HG03439 (cell line): ENCODE results near the gene UNC5CL.
"Not testable (repeated sequence)": the region's sequence is repeated elsewhere in the genome, so short reads cannot be mapped to it uniquely, and the experiment has no call there.

ENCODE experiments used
- ATAC-seq: cut with Tn5 transposase; IDR thresholded peaks from one replicate; pipeline ENCODE4 v1.9.1; 2021; ENCODE audit warnings: mild to moderate bottlenecking, moderate library complexity; ENCODE audit not compliant: unreplicated experiment

The UNC5CL gene

DNA sequence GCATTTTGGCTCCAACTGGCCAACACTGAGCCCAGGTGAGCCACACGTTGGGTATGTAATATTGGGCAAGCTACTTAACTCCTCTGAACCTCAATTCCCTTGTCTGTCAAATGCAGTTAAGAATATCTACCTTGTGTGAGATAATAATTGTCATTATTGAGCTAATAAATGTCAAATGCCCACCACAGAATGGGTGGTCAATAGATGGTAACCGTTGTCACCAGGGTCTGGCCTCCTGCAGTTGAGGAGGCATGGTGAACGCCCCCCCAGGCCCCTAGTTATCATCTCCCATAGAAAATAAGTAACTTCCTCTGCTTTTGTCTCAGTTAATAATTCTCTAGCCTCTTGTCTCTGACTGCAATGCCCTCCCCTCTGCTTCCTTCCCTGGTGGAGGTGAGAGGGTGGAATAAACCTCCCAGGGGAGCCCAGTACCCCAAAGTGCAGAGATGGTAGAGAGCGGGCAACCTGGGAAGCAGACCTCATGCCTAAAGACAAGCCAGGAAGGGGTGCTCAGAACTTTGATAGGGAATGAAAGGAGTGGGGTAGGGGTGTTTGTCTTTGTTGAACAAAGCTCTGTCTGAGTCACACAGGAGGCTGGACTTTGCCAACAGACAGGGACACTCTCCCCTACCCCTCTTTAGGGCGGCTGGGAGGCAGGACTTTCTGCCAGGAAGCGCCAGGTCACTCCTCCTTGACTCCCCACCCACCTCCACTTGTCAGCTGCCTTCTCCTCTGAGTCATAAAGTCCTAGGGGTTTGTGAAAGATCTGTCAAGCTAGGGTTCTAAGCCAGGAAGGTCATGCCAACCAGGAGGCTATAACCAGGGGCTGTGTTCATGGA, 1.3 kb upstream of the UNC5CL start:
- no peak for ATAC-seq

DNA sequence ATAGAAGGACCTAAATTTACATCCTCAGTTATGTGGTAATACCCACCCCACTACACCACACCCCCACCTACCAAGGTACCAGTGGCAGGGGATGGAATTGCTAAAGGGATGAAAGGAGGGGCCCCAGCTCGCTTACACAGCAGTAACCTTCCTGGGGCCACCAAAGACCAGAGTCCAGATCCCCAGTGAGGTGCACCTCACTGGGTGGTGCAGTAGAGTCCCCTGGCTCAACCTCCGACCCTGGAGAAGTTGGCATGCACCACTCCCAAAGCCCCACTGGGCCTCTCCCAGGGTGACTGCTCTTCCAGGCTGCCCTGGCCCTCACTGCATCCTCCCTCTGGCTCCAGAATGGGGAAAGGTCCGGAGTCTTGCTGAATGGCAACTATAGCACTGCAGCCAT, 816 bp downstream of the UNC5CL start:
- ATAC-seq = no peak

DNA sequence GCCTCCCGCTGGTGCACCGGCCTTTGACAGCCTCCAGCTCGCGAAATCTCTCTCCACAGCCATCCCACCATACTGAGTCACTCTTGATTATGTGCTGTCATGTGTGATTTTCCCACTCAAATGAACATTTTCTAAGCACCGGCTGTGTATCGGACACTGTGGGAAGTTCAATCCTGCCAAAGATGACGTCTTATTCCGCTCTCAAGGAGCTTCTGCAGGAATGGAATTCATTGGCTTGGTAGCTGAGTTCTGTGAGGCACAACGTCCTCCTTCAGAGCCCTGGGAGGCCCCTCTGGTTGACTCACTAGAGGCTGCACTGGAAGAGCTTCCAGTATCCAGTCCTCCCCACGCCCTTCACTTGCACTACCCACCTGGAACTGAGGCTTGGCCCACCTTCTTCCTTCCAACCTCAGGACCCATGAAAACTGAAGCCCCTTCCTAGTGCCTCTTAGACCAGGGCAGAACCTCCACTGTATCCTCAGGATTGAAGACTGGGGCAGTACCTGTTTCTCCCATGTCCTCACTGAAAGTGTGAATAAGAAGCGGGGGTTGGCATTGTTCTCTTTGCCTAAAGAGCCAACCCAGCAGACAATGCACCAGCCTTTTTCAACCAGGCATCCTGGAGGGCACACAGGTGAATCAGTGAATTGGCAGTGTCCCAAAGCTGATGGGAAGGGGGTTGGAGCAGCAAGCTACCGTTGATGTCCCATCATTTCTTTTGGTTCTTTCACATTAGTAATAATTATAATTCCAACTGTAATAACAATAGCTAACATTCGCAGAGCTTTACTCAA, 1.7 kb downstream of the UNC5CL start:
- ATAC-seq = no peak

DNA sequence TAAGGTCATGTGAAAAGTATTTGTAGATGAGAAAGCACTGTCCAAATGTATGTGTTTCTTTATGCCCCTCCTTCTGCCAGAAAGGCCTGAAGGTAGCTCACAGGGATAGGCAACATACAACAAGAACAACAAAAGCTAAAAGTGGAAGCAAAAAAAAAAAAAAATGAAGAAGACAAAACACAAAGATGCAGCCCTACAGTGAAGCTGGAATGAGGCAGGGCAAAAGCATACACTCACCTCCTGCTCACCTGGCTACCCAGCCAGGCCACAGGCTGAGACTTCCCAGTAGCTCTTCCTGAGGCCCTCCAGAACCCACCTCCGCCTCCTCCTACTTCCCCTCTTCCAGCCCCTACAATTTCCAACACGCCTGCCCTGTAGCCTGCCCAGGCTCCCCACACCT, 2.4 kb downstream of the UNC5CL start:
- ATAC-seq = no peak

DNA sequence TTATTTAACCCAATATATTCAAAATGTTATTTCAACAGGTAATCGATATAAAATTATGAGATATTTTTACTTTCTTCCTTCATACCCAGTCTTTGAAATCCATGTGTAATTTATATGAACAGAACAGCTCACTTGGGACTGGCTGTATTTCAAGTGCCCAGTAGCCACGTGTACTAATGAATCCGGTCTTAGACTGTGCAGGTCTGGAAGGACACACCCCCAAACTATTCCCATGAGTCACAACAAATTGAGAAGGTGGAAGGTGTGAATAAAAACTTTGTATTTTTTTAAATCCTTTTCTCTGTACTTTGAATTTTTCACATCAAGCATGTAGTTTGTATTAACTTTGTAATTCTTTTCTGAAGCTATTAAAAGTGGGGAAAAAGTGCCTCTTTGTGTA, 2.8 kb downstream of the UNC5CL start:
- no peak for ATAC-seq

DNA sequence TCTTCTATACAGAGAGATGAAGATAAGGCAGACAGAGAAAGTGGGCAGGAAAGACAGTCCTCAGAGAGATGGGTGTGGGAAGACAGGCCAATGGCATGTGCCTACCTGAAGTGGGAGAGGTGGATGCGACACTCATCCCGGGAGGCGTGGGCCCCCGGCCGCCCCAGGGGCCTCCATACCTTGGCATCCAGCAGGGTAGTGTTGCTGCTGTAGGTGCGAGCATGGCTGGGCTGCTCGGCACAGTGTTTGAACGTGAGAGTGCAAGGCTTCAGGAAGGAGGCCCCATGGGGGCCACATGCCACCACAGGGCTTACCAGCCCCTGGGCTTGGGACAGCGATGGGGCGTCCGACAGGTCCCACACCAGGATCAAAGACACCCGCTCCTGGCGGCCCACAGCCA, 5.2 kb downstream of the UNC5CL start:
- no peak for ATAC-seq

DNA sequence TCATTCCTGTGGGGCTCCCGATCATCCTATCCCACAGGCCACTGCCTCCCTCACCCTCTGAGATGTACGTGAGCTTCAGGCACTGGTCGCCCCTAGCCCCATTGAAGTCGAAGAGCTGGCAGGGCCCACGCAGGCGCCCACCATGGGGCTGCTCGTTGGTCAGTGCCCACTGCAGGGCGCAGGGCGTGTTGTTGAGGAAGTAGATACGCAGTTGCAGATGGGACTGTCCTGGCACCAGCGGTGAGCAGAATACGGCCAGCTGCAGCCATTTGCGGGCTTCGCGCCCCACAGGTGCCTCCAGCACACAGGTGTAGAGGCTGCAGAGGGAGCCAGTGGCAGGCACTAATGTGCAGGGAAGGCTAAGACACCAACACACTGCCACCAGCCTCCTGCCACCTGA, 6.2 kb downstream of the UNC5CL start:
- ATAC-seq = no peak

DNA sequence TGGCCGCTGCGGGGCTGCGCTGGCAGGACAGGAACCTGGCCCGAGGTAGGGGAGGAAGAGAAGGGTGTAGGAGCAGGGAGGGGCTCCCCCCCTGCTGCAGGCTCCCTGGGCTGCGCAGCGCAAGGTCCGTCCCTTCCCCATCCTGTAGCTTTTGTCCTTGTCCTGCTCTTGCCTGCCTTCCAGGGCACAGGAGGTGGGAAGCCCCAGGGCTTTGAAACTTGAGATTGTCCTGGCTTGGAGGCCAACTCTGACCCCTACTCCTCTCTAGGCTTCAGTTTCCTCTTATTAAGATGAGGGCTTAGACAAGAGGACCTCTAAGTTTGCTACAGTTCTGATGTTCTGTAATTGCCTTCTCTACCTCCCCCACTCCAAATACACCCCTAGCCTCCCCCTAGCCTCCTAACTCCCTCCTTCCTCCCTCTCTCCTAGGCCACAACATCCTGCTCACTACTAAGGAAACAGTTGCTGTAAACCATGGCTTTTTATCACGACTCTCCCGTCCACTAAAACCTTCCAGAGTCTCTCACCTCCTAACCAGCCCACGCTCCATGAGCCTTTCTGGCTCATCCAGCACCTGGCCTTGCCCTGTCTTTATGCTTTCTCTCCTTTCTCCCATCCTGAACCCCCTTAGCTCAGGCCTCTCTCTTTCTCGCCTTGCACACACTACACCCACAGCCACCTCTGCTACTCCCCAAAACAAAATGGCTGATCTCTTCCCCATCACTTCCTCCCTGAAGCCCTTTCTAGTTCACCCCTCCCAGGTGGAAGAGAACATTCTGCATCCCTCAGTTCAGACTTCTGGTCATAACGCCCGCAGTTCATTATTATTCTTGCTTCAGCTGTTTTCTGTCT, 10.2 kb downstream of the UNC5CL start:
- no peak for ATAC-seq

DNA sequence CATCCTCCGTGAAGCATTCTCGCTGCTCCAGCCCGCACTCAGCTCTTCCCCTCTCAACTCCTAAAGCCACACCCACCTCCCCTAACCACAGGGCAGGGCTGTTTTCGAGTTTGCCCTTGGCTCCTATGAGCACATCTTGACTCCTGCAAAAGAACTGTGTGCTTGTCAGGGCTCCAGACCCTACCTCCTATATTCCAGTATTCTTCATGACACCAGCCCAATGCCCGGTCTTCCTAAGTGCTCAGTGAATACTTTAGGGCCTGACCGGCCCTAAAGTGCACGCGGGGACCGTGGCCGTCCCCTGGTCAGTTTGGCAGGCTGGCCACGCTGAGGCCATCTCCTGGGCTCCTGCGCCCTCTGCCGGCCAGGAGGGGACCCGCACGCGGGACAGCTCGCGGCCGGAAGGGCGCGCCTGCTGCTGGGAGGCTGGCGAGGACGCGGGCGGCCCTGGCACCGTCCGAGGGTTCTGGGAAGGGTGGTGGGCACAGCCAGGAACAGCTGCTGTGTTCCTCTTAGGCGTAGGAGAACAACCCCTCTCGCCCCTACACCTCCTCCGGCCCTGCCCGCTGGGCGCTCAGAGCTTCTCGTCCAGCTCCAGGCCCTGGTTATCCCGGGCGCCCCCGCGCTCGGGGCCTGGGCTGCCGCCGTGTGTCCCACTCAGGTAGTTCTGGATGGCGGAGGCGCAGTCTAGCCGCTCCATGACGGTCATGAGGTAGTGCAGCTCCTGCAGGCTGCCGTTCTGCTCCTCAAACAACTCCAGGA, 11.0 kb downstream of the UNC5CL start:
- peak; percentile 72 for ATAC-seq

DNA sequence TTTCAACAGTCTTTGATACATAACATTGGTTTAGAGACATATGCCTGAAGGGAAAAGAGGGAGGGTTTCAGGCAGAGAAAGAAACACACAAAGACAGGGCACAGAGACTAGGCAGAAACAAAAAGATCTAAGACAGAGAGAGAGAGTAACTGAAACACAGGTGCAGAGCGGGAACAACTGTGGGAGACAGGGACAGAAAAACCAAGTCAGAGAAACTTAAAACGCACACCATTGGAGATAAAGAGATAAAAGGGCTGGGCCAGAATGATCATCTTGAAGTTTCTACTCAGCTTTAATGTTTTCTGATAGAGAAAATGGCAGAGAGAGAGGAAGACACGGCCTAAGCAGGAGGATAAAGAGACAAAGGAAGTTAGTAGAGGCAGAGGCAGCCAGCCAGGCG, 11.8 kb downstream of the UNC5CL start:
- ATAC-seq = no peak

DNA sequence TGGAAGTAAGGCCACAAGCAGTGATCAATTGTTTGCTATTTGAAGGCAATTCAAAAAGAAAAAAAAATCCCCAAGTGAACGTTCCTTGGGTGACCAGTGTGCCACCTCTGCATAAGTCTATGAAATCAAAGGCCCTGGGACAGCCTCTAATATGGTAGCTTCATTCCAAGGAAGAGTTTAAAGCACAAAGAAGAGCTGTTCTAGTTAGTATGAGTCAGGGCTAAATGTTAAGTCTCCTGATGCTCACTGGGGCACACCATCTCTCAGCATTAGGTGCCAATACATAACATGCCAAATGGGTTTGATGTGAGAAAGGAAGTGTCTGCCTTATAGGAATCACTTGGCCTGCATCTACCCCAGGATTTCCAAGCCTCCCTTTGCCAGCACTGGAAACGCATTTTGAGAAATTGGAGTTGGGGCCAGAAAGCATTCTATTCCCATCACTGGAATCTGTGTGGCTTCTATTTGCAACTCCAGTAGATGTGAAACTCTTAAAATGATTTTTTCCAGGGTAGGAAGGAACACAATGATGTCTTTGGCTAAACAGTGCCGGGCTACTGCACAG, 13.0 kb downstream of the UNC5CL start:
- ATAC-seq = no peak

DNA sequence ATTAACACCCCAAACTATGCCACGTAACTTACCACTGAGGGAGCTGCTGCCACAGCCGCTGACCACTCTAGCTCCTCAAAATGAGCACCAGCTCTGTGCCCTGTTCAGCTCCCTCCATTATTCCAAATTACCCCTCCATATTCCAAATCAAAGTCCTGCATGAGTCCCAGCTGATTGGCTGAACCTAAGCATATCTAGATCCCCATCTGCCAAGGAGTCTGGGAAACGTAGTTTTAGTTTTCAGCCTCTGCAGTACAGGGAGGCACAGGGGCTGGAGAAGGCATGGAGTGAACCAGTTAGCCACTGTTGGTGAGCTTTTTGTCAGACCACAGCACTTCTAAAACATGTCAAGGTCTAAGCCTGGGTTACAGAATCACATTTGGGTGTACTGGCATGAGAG, 15.9 kb downstream of the UNC5CL start:
- no peak for ATAC-seq

DNA sequence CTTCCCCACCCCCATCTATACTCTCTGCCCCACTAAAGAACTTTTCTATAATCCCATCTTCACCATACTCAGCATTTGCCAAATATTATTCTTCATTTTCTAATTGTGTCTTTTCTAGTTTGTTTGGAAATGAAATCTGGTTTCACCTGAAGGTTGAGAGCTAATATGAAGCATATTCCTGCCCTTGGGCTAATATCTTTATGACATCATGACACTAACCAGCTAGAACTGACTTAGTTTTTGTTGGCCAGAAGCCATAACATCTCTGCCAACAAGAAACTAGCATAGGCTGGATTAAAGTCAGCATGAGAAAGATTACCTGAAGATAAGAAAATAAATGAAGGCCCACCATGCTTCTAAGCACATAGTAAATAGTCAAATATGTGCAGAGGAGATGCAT, 16.7 kb downstream of the UNC5CL start:
- ATAC-seq = no peak

DNA sequence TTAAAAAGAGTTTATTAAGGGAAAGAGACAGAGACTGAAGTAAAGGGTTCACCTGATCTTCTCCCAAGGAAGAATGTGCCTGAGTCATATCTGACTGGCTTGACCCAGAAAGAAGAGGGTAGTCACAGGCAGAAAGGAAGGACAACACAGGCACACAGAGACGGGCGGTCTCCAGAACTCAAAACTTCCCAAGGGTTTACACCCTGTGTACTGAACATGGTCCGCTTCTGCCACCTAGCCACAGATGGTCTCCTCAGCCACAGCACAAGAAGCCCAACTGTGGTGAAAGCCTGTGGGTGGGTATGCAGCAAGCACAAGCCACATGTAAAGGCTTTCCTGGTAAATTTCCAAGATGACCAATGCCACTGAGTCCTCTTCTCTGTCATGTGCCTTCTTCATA, 17.2 kb downstream of the UNC5CL start:
- no peak for ATAC-seq

DNA sequence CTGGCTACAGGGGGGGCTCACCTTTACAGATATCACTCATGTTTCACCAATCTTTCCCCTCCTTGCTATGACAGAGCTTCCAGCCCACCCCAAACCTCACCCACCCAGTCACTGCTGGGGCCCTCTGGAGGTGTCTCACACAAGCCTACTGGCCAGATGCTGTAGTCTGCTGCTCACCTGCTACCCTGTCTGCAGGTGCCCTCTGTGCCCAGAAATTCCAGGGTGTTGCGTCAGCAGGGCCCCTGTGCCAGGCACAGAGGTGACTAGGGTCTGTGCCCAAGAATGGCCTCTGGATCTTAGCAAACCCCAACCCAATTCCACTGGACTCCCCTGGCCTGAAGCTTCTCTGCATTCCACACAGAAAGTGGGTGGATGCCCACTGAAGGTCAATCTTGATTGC, 21.4 kb downstream of the UNC5CL start:
- no peak for ATAC-seq

DNA sequence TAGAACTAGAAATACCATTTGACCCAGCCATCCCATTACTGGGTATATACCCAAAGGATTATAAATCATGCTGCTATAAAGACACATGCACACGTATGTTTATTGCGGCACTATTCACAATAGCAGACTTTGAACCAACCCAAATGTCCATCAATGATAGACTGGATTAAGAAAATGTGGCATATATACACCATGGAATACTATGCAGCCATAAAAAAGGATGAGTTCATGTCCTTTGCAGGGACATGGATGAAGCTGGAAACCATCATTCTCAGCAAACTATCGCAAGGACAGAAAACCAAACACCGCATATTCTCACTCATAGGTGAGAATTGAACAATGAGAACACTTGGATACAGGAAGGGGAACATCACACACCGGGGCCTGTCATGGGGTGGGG, 23.2 kb downstream of the UNC5CL start:
- not testable (repeated sequence) for ATAC-seq

DNA sequence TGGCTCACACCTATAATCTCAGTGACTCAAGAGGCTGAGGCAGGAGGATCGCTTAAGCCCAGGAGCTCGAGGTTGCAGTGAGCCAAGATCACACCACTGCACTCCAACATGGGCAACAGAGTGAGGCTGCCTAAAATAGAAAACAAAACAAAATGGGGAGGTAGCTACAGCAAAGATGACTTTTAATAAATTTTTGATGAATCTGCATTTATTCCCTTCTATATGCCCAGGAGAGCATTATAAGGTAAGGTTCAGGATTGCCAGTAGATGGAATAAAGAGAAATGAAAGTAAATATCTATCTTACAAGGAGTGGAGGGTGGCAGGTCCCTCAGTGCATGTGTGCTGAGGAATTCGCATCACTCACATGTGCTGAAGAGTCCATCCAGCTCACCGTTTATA, 24.2 kb downstream of the UNC5CL start:
- ATAC-seq = no peak

DNA sequence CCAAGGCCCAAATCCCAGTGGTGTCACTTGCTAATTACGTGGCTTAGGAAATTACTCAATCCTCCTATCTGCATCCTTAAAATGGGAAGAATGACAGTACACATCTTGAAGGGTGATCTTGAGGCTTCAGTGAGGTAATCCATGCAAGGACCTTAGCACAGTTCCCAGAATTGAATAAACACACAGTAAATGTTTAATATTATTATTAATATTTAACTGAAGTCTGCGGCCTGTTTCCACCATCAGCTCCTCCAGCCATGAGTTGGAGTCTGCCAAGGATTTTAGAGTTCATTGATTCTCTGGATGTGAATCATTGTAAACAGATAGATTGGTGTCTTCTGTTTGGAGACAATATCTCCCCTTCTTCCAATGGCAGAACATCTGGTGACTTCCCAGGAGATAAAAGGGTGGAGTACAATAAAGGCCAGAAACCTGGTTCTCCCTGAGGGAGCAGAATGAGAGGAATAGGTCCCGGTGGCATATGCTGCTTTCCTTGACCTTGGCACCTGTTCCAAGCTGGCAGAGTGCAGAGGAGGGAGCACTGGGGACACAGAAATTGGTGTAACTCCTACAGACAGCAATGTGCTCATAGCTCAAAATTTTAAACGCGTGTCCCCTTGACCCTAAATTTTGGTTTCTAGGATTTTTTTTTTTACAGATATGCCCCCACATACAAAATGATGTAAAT, 25.4 kb downstream of the UNC5CL start:
- no peak for ATAC-seq

DNA sequence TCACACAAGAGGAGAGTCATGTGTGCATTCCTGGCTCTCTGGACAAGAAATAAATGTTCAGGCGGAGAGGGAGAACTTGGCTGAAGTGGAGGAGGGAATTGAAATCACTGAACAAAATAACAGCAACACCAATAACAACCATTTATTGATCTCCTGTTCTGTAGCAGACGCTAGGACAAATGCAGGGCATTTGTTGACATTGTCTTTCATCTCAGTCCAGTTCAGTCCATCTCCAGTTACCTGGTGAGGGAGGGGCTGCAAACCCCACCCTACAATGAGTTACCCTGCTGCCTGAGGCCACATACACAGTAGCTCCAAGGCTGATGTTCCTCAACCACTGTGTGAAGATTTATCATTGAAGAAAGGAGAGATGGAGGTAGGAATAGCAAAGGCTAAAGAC, 27.3 kb downstream of the UNC5CL start:
- ATAC-seq = no peak

DNA sequence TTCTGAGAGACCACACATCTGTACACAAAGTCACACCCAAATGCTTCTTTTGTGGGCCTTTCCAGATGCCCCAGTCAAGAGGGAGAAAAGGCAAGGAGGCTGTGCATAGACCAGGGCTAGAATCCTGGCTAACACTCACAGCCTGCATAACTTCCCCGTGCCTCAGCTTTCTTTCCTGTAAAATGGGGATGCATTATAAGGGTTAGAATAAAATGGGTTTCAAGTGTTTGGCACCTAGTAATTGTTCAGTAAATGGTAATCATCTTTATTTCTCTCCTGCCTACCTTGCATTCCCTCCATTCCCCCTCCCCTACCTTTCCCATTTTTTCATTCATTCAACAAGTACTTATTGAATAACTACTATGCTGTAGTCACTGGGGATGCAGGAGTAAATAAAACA, 29.4 kb downstream of the UNC5CL start:
- ATAC-seq = no peak
